Esophagus muscularis mucosa (tissue), 3 donors: ENCODE measurements around the gene SLC25A14.

Experiments used
- CTCF ChIP-seq, 3 experiments: fragments of 200-600 bp in 2 of 3; fragments of 450-650 bp in 1 of 3; sonication (generic) in 2 of 3; IDR thresholded peaks; one replicate each; pipeline ENCODE4 v1.5.1; 2017 to 2019; ENCODE audit warnings: antibody characterized with exemption in 3 of 3, mild to moderate bottlenecking in 2 of 3, moderate library complexity in 1 of 3
- POLR2A ChIP-seq: fragments of 450-650 bp; IDR thresholded peaks from one replicate; pipeline ENCODE4 v1.6.1; 2017; ENCODE audit warnings: antibody characterized with exemption, moderate library complexity, mild to moderate bottlenecking, low read depth
- POLR2AphosphoS5 ChIP-seq, 2 donors: sonication (generic); formaldehyde crosslinking; IDR thresholded peaks; one replicate each; pipeline ENCODE4 v1.6.1; 2017; ENCODE audit warnings: antibody characterized with exemption in 2 of 2

- TF ChIP-seq CTCF (IDR thresholded peaks at IDR 0.05) (no peak), POLR2AphosphoS5 (IDR thresholded peaks at IDR 0.05) (no peak), POLR2A (no peak)
Observed at GRCh38 chrX:130301405-130301804, 38.3 kb upstream of the SLC25A14 start.
